NOMO-1 treated with DMSO at 0.1 percent for 48 hours (cell line): ENCODE results near the gene WBP1L.

ENCODE experiments used
- DNase-seq: peaks from one replicate; lab custom pipeline; 2025; ENCODE audit not compliant: unreplicated experiment; lab: John Stamatoyannopoulos, UW

Gene WBP1L

DNA sequence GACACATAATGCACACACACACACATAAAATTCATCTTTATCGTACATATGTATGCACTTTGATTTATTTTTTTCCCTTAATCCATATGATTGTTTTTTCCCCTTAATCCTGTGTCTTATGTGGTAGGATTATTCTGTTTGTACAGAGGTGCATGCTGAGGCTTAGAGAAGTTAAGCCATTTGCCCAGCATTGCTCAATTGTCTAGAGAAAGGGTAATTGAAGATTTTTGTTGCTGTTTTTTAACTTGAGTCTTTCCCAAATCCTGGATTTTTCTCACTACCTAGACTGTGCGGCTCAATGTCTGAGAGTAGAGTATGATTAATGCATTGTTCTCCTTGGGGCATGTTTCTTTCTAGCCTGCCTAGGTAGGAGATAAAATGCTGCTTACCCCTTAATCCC, 35.0 kb downstream of the WBP1L start:
- no peak for DNase-seq

DNA sequence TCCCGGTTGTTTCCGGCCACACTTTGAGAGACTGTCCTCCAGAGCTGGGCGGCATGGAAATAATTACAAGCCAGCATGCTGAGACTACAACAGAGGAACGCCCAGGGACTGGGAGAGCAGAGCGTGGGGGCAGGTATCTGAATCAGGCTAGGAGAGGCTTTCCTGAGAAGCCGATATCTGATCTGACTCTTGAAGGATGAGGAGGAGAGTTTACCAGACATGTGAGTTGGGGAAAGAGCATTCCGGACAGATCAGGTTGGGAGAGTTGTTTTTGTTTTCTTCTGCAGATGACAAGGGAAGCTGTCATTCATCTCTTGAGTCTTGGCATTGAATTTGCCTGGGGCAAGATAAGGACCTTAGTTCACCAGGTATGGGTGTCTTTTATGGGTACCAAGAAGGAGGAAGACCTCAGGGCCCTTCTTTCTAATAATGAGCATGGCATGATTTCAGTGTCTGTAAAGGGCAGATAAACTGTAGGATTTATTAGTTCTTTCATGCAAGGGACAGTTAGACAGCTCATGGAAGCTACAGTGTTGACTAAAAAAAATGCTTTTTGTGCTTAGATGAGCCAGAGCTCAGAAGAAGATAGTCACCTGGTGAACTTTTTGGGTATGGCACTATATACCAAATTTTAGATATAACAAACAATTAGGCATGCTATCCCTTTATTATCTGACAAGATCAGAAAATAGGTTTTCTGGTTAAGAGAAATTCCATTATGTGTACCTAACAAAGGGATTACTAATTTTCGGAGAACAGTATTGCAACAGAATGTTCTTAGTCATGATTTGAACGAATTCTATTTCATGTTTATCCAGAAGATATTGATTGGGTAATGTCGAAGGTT, 36.2 kb downstream of the WBP1L start:
- DNase-seq = no peak

DNA sequence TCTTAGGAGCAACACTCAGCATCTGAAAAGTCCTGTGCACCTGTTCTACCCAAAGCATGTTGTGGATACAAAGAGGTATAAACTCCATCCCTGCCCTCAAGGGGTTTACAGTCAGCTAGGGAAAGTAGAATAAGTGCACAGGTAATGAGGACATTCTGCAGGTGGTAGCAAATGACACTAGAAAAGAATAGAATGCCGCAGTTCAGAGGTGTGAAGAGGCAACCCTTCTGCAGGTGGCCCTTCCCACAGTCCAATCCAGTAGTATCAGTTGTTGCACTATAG, 36.7 kb downstream of the WBP1L start:
- DNase-seq = no peak

DNA sequence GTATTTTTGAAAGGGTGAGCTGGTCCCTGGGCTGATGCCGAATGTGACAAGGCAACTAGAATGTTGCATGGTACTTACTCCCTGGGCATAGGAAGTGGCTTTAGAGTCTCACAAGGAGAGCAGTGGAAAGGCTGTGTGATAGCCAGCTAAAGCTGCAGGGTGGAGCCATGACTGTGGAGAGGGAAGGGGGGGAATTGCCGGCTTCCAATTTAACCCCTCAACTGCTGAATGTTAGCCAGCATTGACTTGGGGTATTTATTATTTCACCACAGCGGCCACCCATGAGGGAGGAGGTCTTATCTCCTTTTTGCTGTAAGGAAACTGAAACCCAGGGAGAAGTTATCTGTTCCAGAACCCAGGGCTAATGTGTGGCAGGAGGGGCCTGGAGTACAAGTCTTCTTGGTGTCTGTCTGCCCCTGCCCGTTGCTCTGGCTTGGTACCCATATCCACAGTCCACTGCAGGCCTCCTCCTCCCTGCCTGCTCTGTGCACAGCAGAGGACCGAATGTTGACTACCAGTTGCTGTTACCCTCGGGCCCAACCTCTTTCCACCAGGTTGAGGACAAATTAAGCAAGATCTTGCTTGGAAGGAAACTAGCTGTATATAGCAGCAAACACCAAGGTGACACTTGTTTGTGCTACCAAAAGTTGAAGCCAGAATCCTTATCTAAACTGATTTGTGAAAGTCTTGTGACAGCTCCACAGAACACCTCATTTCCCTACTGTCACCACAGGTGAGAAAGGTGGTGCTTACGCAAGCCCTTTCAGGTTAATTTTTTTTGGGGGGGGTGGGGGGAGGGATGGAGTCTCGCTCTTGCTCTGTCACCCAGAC, 37.6 kb downstream of the WBP1L start:
- DNase-seq = no peak

DNA sequence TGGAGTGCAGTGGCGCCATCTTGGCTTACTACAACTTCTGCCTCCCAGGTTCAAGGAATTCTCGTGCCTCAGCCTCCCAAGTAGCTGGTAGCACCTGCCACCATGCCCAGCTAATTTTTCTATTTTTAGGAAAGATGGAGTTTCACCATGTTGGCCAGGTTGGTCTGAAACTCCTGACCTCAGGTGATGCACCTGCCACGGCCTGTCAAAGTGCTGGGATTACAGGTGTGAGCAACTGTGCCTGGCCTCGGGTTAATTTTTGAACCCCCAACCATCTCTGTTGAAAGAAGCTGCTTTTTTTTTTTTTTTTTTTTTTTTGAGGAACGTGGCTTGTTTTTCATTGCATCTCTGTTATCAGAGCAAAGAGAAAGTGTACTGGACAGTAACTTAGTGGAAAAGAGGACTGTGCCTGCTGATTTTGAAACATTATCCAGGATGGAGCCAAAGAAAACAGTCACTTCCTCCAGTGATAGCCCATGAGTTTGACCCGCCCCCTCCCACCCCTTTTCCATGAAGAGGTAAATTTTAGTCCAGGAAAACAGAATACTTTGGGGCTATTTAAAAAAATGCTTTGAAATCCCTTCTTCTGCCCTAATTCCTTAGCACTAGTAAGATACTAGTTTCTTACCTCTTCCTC, 38.3 kb downstream of the WBP1L start:
- DNase-seq = no peak

DNA sequence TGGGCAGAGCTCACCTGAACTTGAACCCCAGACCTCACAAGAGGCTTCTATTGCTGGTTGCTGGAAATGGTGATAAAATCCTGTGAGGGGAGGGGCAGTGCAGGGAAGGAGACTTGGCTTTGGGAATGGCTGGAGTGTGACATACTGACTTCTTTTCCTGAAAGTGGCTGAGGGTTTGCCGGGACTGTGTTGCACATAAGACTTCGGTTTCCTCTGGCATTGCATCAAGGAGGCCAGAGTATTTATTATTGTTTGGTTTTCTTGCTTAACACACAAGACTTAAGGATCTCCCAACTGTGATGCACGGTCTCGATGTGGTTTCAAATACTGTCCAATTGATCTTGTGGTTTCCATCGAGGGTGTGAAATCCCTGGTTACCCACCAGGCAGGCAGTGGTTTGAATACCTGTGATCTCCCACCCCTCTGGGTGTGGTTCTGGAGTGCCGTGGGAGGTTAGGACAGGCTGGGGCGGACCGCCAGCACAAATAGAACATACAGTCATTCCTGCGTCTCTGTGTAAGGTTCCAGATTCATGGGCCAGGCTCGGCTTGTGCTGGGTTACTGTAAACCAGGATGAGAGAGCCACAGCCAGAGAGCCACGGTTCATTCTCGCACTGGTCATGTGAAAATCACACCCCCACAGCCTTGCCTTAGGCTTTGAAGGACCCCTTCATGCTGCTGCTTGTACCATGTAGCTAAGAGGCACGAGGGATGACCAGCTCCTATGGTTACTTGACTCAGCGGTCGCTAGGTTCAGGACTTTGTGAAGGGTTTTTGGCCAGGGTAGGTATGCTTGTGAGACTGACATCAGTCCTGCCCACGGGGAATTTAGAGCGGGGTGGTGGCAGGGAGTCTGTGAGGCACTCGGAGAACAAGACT, 39.2 kb downstream of the WBP1L start:
- DNase-seq = peak; percentile 34

DNA sequence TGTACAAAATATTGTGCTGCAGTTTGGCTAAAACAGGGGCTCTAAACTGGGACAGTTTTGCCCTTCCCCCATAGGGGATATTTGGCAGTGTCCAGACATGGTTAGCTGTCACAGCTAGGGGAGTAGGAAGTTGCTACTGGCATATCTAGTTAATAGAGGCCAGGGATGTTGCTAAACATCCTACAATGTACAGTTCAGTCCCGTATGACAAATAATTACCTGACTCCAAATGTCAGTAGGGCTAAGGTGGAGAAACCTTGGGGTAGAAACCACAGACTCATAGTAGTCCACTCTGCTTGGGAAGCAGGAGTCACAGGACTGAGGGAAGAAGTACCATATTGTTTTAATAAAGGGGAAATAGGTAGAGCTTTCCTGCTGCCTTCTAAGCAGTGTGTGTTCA, 39.8 kb downstream of the WBP1L start:
- peak; percentile 30 for DNase-seq

DNA sequence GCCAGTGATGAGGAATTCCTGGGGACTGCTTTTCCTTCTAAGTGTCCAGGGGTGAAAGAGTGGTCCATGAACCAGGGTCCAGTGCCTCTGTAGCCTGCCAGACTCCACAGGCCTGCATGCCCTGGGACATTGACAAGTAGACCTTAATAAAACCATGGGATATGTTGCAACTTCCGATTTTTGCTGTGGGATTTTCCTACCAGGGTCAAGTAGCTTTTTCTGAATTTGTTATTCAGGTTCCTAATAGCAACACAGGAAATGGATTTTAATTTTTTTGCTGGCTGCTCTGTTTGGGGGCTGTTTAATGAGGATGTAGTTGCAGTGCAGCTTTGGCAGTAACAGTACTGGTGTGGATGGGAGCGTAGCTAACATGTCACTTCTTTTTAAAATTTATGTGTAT, 42.1 kb downstream of the WBP1L start:
- DNase-seq = peak; percentile 88

DNA sequence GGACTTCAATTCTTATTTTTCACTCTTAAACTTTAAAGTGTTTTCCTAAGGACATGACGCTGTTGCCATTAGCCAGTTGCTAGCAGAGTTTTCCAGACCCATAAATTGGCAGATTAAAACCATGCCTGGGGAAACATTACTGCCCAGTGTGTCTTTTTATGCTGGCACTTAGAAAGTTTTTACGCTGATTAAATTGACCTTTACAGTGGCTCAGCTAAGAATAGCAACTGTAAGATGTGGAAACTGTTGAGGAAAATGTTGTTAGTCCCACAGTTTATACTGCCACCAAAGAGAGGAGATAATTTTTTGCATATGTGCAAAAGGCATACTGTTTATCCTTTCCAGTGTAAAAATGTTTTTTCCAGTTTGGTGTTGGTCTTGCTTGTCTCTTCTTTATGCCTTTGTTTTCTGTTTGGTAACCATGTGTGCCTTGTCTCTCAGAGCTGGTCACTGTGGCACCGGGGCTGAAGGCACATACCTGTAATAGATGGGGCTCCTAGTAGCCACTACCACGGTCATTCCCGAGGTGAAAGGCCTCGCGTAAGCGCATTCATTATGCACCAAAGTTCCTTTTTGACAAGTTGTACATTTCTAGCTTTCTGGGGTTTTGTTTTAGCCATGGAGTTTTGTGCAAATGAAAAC, 48.1 kb downstream of the WBP1L start:
- DNase-seq = no peak

DNA sequence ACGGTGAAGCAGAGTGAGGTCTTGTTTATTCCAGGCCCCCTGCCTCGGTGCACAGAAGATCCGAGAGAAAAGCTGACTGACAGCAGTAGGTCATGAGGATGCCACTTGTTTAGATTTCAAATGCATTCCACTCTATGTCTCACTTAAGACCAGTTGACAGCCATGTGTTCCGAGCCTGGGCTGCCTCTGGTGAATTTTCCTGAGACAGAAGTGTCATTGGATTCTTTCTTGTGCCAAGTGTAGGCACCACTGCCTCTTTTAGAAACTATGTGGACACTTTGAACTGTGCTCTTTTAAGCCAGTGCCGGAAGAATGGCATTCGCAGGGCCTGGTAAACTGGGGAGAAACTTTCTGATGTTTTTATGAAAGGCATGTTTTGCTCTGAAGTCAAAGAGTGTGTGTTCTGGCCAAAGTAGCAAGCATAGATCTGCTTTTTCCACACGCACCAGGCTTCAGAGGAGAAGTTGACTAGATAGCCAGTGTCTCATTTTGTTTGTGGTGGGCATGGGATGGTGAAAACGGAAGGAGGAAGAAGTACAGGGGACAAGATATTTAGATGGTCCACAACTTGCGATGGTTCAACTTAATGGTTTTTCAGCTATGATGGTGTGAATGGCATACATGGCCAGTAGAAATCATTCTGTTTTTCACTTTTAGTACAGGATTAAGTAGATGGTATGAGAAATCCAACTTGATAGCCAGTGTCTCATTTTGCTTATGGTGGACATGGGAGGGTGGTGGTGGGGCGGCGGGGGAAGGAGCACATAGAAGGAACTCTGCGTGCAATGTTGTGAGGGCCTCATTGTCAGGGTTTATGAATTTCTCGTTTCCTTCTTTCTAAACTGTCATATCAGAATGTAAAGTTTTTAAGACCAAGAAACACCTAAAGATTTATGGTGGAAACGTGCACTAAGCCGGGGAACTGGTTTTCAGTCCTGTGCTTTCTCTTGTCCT, 52.0 kb downstream of the WBP1L start:
- DNase-seq = peak; percentile 90

DNA sequence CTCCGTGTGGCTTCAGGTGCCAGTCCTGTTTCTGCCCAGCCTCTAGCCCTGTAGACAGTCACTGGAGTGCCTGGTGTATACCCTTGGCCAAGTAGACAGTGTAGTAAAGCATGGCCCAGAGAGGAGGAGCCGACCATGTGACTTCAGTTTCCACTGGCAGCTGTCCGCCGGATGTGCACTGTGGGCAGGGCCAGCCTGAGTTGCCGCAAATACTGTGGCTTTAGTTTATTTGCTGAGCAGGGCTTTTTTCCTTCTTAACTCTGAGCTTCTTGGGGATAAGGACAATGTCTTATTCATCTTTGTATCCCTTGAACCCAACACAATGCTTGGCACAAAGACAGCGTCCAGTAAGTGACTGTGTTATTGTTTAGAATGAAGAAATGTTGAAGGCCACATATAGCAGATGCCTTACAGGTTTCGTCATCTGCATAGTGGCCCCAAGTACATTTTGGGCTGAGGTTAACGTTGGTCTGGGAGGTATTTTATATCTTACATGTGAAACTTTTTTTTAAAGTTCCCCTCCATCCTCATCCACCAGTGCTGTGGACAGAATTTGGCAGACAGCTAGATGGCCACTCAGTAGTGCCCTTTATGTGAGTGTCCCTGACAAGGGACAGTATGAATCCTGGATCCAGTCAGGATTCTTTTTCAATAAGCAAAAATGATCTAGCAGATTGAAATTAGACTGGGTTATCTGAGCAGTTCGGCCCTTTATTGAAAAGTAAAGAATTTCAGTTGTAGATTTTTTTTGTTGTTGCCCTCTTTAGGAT, 52.8 kb downstream of the WBP1L start:
- DNase-seq = peak; percentile 94

DNA sequence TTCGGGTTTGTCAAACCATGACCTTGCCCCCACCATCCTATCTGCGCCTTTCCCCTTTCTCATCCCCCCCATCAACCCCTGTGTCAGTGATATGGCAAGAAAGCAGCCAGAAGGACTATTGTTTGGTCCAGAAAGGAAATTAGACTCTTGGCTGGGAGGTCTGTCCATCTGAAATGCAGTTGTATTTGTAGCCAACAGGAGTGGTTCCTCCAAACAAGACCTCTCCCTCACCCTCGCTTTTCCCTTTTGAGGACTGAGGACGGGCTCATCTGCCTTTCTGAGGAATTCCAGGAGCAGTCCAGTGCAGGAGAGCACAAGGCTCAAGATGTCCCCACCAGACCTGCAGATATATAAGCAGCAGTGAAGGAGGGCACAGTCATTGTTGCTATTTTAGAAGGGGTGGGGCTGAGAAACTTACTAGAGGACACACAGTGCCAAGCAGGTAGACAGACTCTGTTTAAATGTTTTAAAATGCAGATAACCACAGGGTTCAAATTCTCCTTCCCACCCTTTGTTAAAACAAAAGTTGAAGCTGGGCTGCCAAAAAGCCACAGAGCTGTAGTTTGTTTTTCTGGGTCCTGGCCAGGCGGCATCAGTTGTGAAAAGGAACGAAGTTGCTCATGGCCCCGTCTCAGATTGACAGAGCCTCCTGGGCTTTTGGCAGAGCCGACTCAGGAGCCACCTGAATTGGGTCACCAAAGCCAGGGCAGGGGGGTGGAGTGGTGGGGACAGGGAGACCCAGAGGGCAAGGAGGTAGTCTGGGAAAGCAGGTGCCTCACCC, 56.1 kb downstream of the WBP1L start:
- no peak for DNase-seq

DNA sequence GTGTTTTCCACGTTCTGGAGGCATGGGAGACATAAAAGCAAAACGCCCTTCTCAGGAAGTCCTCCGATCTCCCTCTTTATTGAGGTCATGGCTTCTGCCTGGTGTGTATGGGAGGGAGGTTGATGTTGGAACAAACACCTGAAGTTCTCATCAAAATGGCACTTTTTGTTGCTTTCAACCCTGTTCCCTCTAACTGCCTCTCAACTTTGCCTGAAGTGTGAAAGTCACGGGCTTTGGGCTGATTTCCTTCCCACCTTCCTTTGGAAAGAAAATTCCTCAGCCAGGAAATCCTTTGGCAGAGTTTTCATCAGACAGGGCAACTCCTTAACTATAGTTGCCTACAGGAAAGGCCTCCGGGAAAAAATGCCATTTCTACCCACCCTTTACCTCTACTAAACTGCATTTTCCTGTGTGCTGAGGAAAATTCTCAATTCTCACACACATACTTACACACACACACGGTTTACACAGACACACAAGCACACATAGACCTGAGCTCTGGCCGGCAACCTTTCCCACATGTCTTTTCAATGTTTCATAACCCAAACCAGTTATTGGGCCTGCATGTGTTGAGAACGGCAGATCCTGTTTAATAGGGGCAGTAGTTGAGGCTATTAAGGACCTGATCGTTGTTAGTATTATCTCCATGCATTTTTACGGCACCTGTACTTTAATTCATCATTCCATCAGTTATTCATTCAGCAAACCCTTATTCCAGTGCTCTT, 57.0 kb downstream of the WBP1L start:
- no peak for DNase-seq

DNA sequence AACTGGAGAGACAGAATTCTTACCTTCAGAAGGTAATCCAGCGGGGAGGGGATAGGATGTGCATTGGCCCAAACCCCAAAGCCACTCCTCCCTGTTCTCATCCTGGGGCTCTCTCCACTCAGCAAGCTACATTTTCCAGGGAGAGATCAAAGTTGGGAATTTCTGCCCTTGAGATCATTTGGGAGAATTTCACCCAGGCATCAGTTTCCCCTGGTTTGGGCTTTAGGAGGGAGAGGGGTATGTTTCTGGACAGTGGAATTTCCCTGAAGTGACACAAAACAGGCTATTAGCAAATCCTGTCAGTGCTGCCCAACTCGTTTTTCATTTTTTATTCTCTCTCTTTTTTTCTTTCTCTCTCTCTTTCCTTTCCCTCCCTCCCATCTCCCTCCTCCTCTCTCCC, 57.7 kb downstream of the WBP1L start:
- no peak for DNase-seq

DNA sequence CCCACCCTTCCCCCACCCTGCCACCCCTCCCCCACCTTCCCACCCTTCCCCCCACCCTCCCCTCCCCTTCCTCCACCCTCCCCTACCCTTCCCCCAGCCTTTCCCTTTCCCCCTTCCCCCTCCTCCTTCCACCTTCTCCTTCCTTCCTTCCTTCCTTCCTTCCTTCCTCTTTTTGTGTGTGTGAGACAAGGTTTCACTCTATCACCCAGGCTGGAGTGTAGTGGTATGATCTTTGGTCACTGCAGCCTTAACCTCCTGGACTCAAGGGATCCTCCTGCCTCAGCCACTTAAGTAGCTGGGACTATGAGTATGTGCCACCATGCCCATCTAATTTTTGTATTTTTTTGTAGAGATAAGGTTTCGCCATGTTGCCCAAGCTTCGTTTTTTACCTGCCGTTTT, 58.2 kb downstream of the WBP1L start:
- DNase-seq = peak; percentile 49

DNA sequence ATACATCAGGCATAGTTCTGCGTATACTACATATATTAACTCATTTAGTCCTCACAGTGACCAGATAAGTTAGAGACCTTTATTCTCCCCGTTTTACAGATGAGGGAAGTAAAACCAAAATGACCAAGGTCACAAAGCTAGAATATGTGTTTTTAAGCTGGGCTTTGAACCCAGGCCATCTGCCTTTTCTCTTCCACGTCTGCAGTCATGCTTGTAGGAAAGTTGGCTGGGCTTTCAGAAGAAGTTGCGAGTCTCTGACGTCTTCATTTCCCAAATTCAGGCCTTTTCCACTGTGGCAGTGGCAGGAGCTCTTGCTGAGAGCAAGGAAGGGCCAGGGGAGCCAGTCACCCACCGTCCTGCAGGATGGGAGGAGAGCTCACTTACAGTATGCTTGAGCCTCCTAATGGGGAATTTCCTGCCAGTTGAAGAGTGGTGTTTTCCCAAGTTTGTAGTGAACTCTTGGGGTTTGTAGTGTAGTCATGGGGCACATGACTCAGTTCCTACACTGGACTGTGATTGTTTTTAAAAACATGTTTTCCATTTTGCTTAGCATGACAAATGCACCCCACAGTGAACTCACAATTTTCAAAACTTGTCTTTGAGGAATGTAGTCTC, 59.3 kb downstream of the WBP1L start:
- DNase-seq = no peak
